ENCODE measurements around the gene POLR1E. TPM values are rescaled to one million over a fixed set of nuclear protein-coding genes. Genes with fewer than 3 reads are reported as not detected.

Gene POLR1E
- total and polyA plus RNA-seq, 2 donors (not counting 3 experiments of a cell fraction or from before 2014, with no cell fraction given): 9.0 to 21.2 TPM

DNA sequence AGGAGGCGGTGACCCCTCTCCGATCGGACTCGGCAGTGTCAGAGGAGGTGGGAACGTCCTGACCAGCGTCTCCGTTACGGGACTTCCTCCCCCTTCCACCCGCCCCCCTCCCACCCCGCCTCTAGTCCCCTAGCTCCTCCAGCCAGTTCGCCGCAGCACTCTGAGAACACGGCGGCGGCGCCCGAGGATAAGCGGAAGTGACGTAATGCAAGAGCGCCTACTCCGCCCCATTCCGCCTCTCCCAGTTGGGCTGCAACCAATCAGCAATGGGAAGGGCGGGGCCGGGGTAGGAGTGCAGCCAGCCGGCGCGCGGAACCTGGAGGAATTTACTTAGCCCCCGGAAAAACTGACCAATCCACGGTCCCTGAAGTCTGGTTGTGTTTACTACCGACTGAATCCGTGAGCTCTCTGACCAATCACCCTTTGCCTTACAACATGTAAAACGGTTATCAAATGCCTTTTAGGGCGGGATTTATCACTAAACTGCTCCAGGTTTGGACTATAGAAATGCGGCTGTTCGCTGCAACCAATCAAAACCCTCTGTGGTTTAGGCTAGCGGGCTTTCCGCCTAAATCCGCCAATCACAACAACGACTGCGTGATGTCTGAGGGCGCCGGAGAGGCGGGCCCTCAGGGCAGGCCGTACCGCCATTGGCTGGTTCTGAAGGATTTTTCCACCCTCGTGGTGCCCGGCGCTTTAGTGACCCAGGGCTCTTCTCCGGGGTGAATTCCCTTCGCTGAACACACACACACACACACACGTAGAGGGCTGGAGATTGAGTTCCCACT, 20.3 kb upstream of the POLR1E start, which contains the start of gene ZBTB5:
TSS of gene ZBTB5 (minus strand) at position 202 of the 788 bp plus-strand sequence. CDS start 22,899 bp downstream, outside the sequence.
- Histone ChIP-seq H3K9me3 (replicated peaks; ENCODE audit: control insufficient read depth, insufficient read depth, low read length) (no peaks in the 10 kb centered on the region), H3K79me2 (ENCODE audit: control insufficient read depth, insufficient read depth, low read length) (peaks cover 40% of the 10 kb centered on the region), H3K4me1 (ENCODE audit: control insufficient read depth, extremely low read depth, insufficient read depth, low read length) (peaks cover 17% of the 10 kb centered on the region), H2AFZ (ENCODE audit: low read depth, low read length) (peak within 1 kb of the TSS; percentile 87), H4K20me1 (replicated peaks; ENCODE audit: control insufficient read depth, extremely low read depth, insufficient read depth, low read length) (no peaks in the 10 kb centered on the region), H3K27me3 (ENCODE audit: control insufficient read depth in 2 of 2, insufficient read depth in 2 of 2, low read length in 2 of 2) (no peaks in the 10 kb centered on the region), H3K4me3 (replicated peaks in 1 of 3; ENCODE audit: insufficient read depth in 1 of 3, low read depth in 1 of 3, low read length in 3 of 3) (peak within 1 kb of the TSS; percentile 45 to 97 (median 84)), H3K9me1 (replicated peaks; ENCODE audit: control insufficient read depth, extremely low read depth, insufficient read depth, low read length) (no peaks in the 10 kb centered on the region), H3K9ac (replicated peaks; ENCODE audit: extremely low read depth, insufficient read depth, low read length) (peak within 1 kb of the TSS; percentile 98), H3K36me3 (ENCODE audit: control insufficient read depth in 2 of 2, extremely low read depth in 1 of 2, insufficient read depth in 2 of 2, low read length in 2 of 2) (no peaks in the 10 kb centered on the region), H3K4me2 (ENCODE audit: insufficient read depth, low read length) (peak within 1 kb of the TSS; percentile 97), H3K27ac (ENCODE audit: insufficient read depth, low read depth, low read length) (peak within 1 kb of the TSS; percentile 94)
- dilution Hi-C loops (cut with MboI; ENCODE audit: extremely low pct_ligation_motif_present, low sequenced_read_pairs) (no loop called here), intact Hi-C loops (cut with micrococcal nuclease) (loop anchor here (1.0 kb wide), 1 partner anchor 20 kb away; the partner anchor contains the start of gene POLR1E)
- TF ChIP-seq GATA2 (IDR thresholded peaks at IDR 0.05; ENCODE audit: insufficient read depth, insufficient read length, low read depth, low read length) (no peak), EZH2 (IDR thresholded peaks at IDR 0.05; ENCODE audit: borderline replicate concordance, low read depth, low read length, severe bottlenecking) (peak; percentile 56), FOS (IDR thresholded peaks at IDR 0.05; ENCODE audit: borderline replicate concordance, insufficient read depth, low read length) (no peak), POLR2AphosphoS5 (IDR thresholded peaks at IDR 0.05; ENCODE audit: insufficient read depth, low read depth, low read length) (peak; percentile 54), JUN (IDR thresholded peaks at IDR 0.05; ENCODE audit: borderline replicate concordance, insufficient read depth, insufficient read length, low read depth) (peak; percentile 52)
- ChIA-PET CTCF (interaction anchor here (0.6 to 1.1 kb wide), 4 partner anchors 16 to 470 kb away, joined by 3 to 4 read pairs (median 3); no protein-coding TSS in a partner anchor), POLR2A (interaction anchor here (0.5 to 2.2 kb wide), 6 partner anchors 12 to 375 kb away, joined by 3 to 9 read pairs (median 4); partner anchors contain the start of genes POLR1E and TOMM5)
- BruUV-seq (replicated peaks): no TSS peak
- FAIRE-seq: peak; percentile 96
- DNase-seq (ENCODE audit: low read depth, low spot score): peak; percentile 100
